GM12875 (cell line): ENCODE results near the gene CNTNAP5.

Source experiments
- H3K4me3 ChIP-seq: one replicate; pipeline ENCODE4 v1.5.1; 2011; ENCODE audit warnings: low read depth, low read length, control low read depth
- TF ChIP-seq, protein P1 (sequence below): IDR thresholded peaks from 2 replicates; pipeline ENCODE4 v1.5.1; 2011; ENCODE audit warnings: low read depth, mild to moderate bottlenecking, control low read depth, inconsistent platforms, low read length, moderate library complexity, borderline replicate concordance; ENCODE audit not compliant: insufficient read depth

The CNTNAP5 gene

DNA sequence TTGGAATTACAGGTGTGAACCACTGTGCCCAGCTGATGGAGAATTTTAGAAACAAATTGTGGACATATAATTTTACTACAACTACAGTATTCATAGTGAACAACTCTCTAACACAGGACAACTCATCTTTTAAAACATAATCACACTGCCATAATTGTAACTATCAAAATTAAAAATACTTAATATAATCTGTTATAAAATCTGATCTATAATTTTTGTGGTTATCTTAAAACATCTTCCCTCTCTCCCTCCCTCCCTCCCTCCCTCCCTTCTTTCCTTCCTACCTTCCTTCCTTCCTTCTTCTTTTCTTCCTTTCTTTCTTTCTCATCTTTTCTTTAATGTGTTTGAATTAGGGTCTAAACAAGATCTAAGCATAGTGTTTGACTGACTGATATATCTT, 577.7 kb downstream of the CNTNAP5 start:
- no peak overlapping the region for H3K4me3 ChIP-seq
- TF ChIP-seq, protein P1, sequence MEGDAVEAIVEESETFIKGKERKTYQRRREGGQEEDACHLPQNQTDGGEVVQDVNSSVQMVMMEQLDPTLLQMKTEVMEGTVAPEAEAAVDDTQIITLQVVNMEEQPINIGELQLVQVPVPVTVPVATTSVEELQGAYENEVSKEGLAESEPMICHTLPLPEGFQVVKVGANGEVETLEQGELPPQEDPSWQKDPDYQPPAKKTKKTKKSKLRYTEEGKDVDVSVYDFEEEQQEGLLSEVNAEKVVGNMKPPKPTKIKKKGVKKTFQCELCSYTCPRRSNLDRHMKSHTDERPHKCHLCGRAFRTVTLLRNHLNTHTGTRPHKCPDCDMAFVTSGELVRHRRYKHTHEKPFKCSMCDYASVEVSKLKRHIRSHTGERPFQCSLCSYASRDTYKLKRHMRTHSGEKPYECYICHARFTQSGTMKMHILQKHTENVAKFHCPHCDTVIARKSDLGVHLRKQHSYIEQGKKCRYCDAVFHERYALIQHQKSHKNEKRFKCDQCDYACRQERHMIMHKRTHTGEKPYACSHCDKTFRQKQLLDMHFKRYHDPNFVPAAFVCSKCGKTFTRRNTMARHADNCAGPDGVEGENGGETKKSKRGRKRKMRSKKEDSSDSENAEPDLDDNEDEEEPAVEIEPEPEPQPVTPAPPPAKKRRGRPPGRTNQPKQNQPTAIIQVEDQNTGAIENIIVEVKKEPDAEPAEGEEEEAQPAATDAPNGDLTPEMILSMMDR = no peak

DNA sequence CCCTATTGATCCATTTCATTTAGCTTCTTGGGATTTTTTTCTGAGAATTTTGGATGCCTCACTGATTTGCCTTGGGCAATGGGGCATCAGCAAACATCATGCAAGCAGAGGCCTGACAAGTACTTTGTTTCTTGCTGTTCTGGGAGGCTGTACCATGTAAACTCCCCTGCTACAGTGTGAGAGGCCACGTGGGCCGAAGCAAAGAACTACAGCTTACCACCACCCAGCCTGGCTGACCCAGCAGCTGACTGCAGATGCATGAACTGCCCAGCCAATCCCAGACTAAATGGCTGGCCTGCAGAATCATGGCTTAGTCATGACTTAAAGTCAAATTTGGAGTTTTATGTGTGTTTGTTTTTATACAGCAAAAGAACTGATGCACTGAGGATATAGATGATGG, 579.9 kb downstream of the CNTNAP5 start:
- TF ChIP-seq, protein P1 = no peak
- H3K4me3 ChIP-seq = no peak overlapping the region

DNA sequence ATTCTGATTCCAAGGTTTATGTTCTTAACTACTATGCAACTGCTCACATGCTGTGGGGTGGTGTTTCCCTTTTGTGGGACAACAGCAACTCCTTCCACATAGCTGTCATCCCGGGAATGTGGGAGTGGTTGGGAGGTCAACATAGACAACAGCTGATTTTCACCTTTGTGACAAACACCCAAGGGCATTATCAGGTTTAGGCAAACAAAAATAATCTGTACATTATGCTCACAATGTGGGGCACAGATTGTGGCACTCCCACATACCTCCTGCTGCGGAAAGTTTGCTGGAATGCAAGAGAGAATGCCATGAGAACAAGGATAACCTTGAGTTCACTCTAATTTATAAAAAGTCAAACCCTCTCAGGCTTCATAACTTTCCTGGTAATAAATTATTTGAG, 582.6 kb downstream of the CNTNAP5 start:
- no peak overlapping the region for H3K4me3 ChIP-seq
- TF ChIP-seq, protein P1 = no peak

DNA sequence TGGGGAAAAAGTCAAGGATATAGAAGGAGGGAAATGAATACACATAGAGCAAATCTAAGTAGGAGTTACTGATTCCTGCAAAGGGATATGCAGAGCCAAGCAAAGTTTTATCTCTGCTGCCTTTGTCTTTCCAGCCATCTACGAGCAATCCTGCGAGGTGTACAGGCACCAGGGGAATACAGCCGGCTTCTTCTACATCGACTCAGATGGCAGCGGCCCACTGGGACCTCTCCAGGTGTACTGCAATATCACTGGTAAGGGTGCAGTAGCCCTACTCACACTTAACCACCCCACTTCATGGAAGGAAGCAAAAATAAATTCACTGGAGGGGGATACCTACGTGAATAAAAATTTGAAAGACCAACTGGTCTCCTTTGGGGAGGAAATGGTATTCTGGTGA, 584.6 kb downstream of the CNTNAP5 start:
- no peak overlapping the region for H3K4me3 ChIP-seq
- TF ChIP-seq, protein P1 = no peak

DNA sequence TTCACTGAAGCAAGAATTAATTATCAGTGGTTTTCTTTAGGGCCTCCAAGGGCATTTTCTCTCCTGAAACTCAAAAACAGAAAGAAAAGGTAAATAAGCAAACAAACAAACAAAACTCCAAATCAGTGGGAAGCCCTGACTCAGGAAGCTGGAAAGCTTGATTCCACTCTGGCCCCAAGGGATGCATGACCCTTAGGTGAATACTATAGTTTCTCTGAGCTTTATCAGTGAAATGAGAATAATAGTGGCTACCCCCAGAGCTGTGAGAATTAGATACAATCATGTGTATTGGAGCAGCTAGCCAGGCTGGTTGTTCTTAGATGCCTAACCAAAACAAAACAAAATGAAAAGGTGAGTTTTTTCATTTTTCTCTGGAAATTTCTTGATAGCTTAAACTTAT, 585.1 kb downstream of the CNTNAP5 start:
- TF ChIP-seq, protein P1 = no peak
- H3K4me3 ChIP-seq = no peak overlapping the region

DNA sequence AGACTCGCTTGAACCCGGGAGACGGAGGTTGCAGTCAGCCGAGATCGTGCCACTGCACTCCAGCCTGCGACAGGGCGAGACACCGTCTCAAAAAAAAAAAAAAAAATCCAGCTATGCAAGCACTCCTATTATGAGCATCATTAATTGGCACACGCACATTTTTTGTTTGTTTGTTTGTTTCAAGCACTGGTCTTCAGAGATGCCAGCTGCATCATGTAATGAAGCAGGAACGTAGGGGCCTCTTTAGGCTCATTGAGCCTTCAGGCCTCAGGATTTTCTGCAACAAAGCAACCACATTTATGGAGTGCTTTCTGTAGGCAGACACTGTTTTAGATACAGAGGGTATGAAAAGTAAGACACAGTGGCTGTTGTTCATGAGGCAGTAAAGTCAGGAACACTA, 585.8 kb downstream of the CNTNAP5 start:
- TF ChIP-seq, protein P1 = no peak
- H3K4me3 ChIP-seq = no peak overlapping the region

DNA sequence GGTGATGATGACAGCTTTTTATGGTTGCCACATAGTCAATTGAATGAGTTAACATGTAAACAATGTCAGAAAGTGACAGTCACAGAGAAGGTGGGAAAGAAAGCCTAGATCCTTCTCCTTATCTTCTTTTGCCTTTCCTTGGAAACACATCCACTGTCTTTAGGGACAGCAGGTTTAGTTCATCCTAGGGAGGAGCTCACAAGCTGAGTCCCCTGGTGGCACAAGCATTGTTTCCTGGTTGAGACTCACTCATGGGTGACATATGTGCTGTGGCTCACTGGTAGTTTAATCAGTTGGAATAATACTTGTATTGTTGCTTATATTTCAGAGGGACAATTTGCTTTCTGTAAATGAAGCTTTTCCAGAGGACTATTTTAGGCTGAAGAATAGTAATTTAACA, 598.5 kb downstream of the CNTNAP5 start:
- TF ChIP-seq, protein P1 = no peak
- H3K4me3 ChIP-seq = no peak overlapping the region
